ENCODE data around the gene LRMDA.

Gene LRMDA

GRCh38 chr10:75815066-75815465 lies 383.6 kb downstream of the LRMDA start:
- no peak overlapping the region for H3K4me3 ChIP-seq (ENCODE audit: low read depth, low read length)
- no peak for DNase-seq (ENCODE audit: low read depth)
- no peak for TF ChIP-seq CTCF (conservative IDR thresholded peaks at IDR 0.05; ENCODE audit: low read depth, low read length)

- no peak for DNase-seq (ENCODE audit: low read depth)
- no peak overlapping the region for H3K4me3 ChIP-seq (ENCODE audit: low read depth, low read length)
- TF ChIP-seq CTCF (conservative IDR thresholded peaks at IDR 0.05; ENCODE audit: low read depth, low read length) = no peak
Observed at GRCh38 chr10:75817198-75817597, 385.8 kb downstream of the LRMDA start.

GRCh38 chr10:75818552-75818951 lies 387.1 kb downstream of the LRMDA start:
- no peak overlapping the region for H3K4me3 ChIP-seq (ENCODE audit: low read depth, low read length)
- DNase-seq (ENCODE audit: low read depth) = no peak
- no peak for TF ChIP-seq CTCF (conservative IDR thresholded peaks at IDR 0.05; ENCODE audit: low read depth, low read length)

GRCh38 chr10:75825235-75825634 lies 393.8 kb downstream of the LRMDA start:
- no peak for DNase-seq (ENCODE audit: low read depth)
- TF ChIP-seq CTCF (conservative IDR thresholded peaks at IDR 0.05; ENCODE audit: low read depth, low read length) = no peak

GRCh38 chr10:75825661-75826060 lies 394.2 kb downstream of the LRMDA start:
- TF ChIP-seq CTCF (conservative IDR thresholded peaks at IDR 0.05; ENCODE audit: low read depth, low read length) = no peak
- H3K4me3 ChIP-seq (ENCODE audit: low read depth, low read length) = no peak overlapping the region
- DNase-seq (ENCODE audit: low read depth) = no peak

More at GRCh38 chr10:75825235-75825634, 393.8 kb downstream of the LRMDA start:
- no peak overlapping the region for H3K4me3 ChIP-seq (ENCODE audit: low read depth, low read length)

- TF ChIP-seq CTCF (conservative IDR thresholded peaks at IDR 0.05; ENCODE audit: low read depth, low read length) = no peak
Observed at GRCh38 chr10:75826846-75827245, 395.4 kb downstream of the LRMDA start.

GRCh38 chr10:75827587-75828021 lies 396.2 kb downstream of the LRMDA start:
- DNase-seq (ENCODE audit: low read depth) = no peak
- no peak for TF ChIP-seq CTCF (conservative IDR thresholded peaks at IDR 0.05; ENCODE audit: low read depth, low read length)
- no peak overlapping the region for H3K4me3 ChIP-seq (ENCODE audit: low read depth, low read length)

More at GRCh38 chr10:75826846-75827245, 395.4 kb downstream of the LRMDA start:
- no peak for DNase-seq (ENCODE audit: low read depth)
- H3K4me3 ChIP-seq (ENCODE audit: low read depth, low read length) = no peak overlapping the region
